SK-N-SH treated with all-trans-retinoic acid at 6 μM for 48 hours (cell line): ENCODE results near the gene TNFRSF21.

Experiments used
- ATAC-seq: fragments of 200-7000 bp; cut with Tn5 transposase; 3 replicates; pipeline ENCODE4 v1.9.1; 2020; ENCODE audit warnings: mild to moderate bottlenecking, moderate library complexity
- ARNTL ChIP-seq: fragments of 450-650 bp; formaldehyde crosslinking; IDR thresholded peaks from 2 replicates; pipeline ENCODE4 v1.5.0; 2020; ENCODE audit warnings: low read depth, mild to moderate bottlenecking, moderate library complexity, borderline replicate concordance
- BACH2 ChIP-seq: fragments of 250-450 bp; sonication (Bioruptor Pico); IDR thresholded peaks from 2 replicates; pipeline ENCODE4 v1.9.0; 2021; ENCODE audit warnings: mild to moderate bottlenecking, borderline replicate concordance
- CSDC2 ChIP-seq: fragments of 250-450 bp; sonication (Bioruptor Pico); IDR thresholded peaks from 2 replicates; pipeline ENCODE4 v1.5.0; 2020; ENCODE audit warnings: mild to moderate bottlenecking, moderate library complexity
- ESRRG ChIP-seq: fragments of 250-450 bp; sonication (Bioruptor Pico); IDR thresholded peaks from 2 replicates; pipeline ENCODE4 v1.6.1; 2021; ENCODE audit warnings: mild to moderate bottlenecking
- GLIS3 ChIP-seq: fragments of 250-450 bp; sonication (Bioruptor Pico); IDR thresholded peaks from 2 replicates; pipeline ENCODE4 v1.5.0; 2020; ENCODE audit warnings: mild to moderate bottlenecking, moderate library complexity
- OSR1 ChIP-seq: fragments of 250-450 bp; sonication (Bioruptor Pico); IDR thresholded peaks from 2 replicates; pipeline ENCODE4 v1.8.0; 2022; ENCODE audit warnings: moderate library complexity, mild to moderate bottlenecking, inconsistent platforms
- PATZ1 ChIP-seq: fragments of 250-450 bp; sonication (Bioruptor Pico); IDR thresholded peaks from 2 replicates; pipeline ENCODE4 v1.8.0; 2020; ENCODE audit warnings: mild to moderate bottlenecking, moderate library complexity, borderline replicate concordance
- POU6F1 ChIP-seq: fragments of 250-450 bp; sonication (Bioruptor Pico); IDR thresholded peaks from 2 replicates; pipeline ENCODE4 v1.8.0; 2021; ENCODE audit warnings: low read depth, mild to moderate bottlenecking, moderate library complexity, borderline replicate concordance
- PPARA ChIP-seq: fragments of 250-450 bp; sonication (Bioruptor Pico); IDR thresholded peaks from 2 replicates; pipeline ENCODE4 v1.5.0; 2020; ENCODE audit warnings: mild to moderate bottlenecking, borderline replicate concordance
- SNAI2 ChIP-seq: fragments of 250-450 bp; sonication (Bioruptor Pico); IDR thresholded peaks from 2 replicates; pipeline ENCODE4 v1.5.0; 2020; ENCODE audit warnings: mild to moderate bottlenecking, moderate library complexity
- TCF4 ChIP-seq: fragments of 250-450 bp; sonication (Bioruptor Pico); IDR thresholded peaks from 2 replicates; pipeline ENCODE4 v1.8.0; 2021; ENCODE audit warnings: mild to moderate bottlenecking, moderate library complexity, borderline replicate concordance
- TOX ChIP-seq: fragments of 250-450 bp; sonication (Bioruptor Pico); IDR thresholded peaks from 2 replicates; pipeline ENCODE4 v1.8.0; 2021; ENCODE audit warnings: mild to moderate bottlenecking, moderate library complexity, borderline replicate concordance
- ZC3H10 ChIP-seq: fragments of 250-450 bp; sonication (Bioruptor Pico); IDR thresholded peaks from 2 replicates; pipeline ENCODE4 v1.5.1; 2021; ENCODE audit warnings: mild to moderate bottlenecking, moderate library complexity
- ZFP3 ChIP-seq: fragments of 250-450 bp; sonication (Bioruptor Pico); IDR thresholded peaks from 2 replicates; pipeline ENCODE4 v1.5.0; 2020; ENCODE audit warnings: mild to moderate bottlenecking, moderate library complexity
- ZFP30 ChIP-seq: fragments of 450-650 bp; formaldehyde crosslinking; IDR thresholded peaks from 2 replicates; pipeline ENCODE4 v1.5.0; 2022; ENCODE audit warnings: mild to moderate bottlenecking, moderate library complexity
- ZNF565 ChIP-seq: fragments of 450-650 bp; formaldehyde crosslinking; conservative IDR thresholded peaks from 2 replicates; pipeline ENCODE4 v1.5.0; 2020; ENCODE audit warnings: low read depth, mild to moderate bottlenecking, moderate library complexity
- ZNF70 ChIP-seq: fragments of 450-650 bp; formaldehyde crosslinking; IDR thresholded peaks from 2 replicates; pipeline ENCODE4 v1.5.0; 2020; ENCODE audit warnings: mild to moderate bottlenecking, moderate library complexity
- ZNF8 ChIP-seq: fragments of 450-650 bp; formaldehyde crosslinking; IDR thresholded peaks from 2 replicates; pipeline ENCODE4 v1.5.0; 2020; ENCODE audit warnings: mild to moderate bottlenecking, moderate library complexity
- TF ChIP-seq, protein P1 (sequence below): fragments of 250-450 bp; sonication (Bioruptor Pico); IDR thresholded peaks from 2 replicates; pipeline ENCODE4 v1.5.1; 2020; ENCODE audit warnings: low read depth, mild to moderate bottlenecking, moderate library complexity
- TF ChIP-seq, protein P2 (sequence below): fragments of 250-450 bp; sonication (Bioruptor Pico); IDR thresholded peaks from 2 replicates; pipeline ENCODE4 v1.5.1; 2021; ENCODE audit warnings: mild to moderate bottlenecking, moderate library complexity
- TF ChIP-seq, protein P3 (sequence below): fragments of 250-450 bp; sonication (Bioruptor Pico); IDR thresholded peaks from 2 replicates; pipeline ENCODE4 v1.5.0; 2020; ENCODE audit warnings: mild to moderate bottlenecking, moderate library complexity

TNFRSF21 gene

GRCh38 chr6:47234266-47234933, 75.3 kb downstream of the TNFRSF21 start:
- no peak for ATAC-seq
- TF ChIP-seq ZFP30 (no peak), GLIS3 (no peak), TCF4 (CRISPR knock-in tag) (no peak), BACH2 (CRISPR knock-in tag) (no peak), CSDC2 (CRISPR knock-in tag) (no peak)
- TF ChIP-seq, protein P1, sequence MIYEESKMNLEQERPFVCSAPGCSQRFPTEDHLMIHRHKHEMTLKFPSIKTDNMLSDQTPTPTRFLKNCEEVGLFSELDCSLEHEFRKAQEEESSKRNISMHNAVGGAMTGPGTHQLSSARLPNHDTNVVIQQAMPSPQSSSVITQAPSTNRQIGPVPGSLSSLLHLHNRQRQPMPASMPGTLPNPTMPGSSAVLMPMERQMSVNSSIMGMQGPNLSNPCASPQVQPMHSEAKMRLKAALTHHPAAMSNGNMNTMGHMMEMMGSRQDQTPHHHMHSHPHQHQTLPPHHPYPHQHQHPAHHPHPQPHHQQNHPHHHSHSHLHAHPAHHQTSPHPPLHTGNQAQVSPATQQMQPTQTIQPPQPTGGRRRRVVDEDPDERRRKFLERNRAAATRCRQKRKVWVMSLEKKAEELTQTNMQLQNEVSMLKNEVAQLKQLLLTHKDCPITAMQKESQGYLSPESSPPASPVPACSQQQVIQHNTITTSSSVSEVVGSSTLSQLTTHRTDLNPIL (CRISPR knock-in tag) = no peak
- TF ChIP-seq, all 23 proteins: peak for 0

GRCh38 chr6:47231151-47231550, 78.6 kb downstream of the TNFRSF21 start:
- TF ChIP-seq ZC3H10 (CRISPR knock-in tag) (no peak), TCF4 (CRISPR knock-in tag) (no peak), ZFP30 (no peak), PATZ1 (CRISPR knock-in tag) (no peak), ZFP3 (CRISPR knock-in tag) (no peak), ARNTL (no peak), SNAI2 (CRISPR knock-in tag) (no peak), POU6F1 (CRISPR knock-in tag) (no peak), ZNF565 (no peak), TOX (CRISPR knock-in tag) (no peak), ZNF8 (CRISPR knock-in tag) (no peak), GLIS3 (no peak), ZNF70 (no peak), OSR1 (no peak), PPARA (CRISPR knock-in tag) (no peak), CSDC2 (CRISPR knock-in tag) (no peak), ESRRG (CRISPR knock-in tag) (no peak)
- TF ChIP-seq, protein P1 (CRISPR knock-in tag) = no peak
- TF ChIP-seq, protein P2, sequence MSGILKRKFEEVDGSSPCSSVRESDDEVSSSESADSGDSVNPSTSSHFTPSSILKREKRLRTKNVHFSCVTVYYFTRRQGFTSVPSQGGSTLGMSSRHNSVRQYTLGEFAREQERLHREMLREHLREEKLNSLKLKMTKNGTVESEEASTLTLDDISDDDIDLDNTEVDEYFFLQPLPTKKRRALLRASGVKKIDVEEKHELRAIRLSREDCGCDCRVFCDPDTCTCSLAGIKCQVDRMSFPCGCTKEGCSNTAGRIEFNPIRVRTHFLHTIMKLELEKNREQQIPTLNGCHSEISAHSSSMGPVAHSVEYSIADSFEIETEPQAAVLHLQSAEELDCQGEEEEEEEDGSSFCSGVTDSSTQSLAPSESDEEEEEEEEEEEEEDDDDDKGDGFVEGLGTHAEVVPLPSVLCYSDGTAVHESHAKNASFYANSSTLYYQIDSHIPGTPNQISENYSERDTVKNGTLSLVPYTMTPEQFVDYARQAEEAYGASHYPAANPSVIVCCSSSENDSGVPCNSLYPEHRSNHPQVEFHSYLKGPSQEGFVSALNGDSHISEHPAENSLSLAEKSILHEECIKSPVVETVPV (CRISPR knock-in tag) = no peak
- TF ChIP-seq, protein P3, sequence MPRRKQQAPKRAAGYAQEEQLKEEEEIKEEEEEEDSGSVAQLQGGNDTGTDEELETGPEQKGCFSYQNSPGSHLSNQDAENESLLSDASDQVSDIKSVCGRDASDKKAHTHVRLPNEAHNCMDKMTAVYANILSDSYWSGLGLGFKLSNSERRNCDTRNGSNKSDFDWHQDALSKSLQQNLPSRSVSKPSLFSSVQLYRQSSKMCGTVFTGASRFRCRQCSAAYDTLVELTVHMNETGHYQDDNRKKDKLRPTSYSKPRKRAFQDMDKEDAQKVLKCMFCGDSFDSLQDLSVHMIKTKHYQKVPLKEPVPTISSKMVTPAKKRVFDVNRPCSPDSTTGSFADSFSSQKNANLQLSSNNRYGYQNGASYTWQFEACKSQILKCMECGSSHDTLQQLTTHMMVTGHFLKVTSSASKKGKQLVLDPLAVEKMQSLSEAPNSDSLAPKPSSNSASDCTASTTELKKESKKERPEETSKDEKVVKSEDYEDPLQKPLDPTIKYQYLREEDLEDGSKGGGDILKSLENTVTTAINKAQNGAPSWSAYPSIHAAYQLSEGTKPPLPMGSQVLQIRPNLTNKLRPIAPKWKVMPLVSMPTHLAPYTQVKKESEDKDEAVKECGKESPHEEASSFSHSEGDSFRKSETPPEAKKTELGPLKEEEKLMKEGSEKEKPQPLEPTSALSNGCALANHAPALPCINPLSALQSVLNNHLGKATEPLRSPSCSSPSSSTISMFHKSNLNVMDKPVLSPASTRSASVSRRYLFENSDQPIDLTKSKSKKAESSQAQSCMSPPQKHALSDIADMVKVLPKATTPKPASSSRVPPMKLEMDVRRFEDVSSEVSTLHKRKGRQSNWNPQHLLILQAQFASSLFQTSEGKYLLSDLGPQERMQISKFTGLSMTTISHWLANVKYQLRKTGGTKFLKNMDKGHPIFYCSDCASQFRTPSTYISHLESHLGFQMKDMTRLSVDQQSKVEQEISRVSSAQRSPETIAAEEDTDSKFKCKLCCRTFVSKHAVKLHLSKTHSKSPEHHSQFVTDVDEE (CRISPR knock-in tag) = no peak
- no peak for ATAC-seq
